Measurements from ENCODE around the gene PHF14. TPM values are rescaled to one million over a fixed set of nuclear protein-coding genes. Genes with fewer than 3 reads are reported as not detected.

The PHF14 gene
- total RNA-seq, 1 donor = 35.6 TPM

DNA sequence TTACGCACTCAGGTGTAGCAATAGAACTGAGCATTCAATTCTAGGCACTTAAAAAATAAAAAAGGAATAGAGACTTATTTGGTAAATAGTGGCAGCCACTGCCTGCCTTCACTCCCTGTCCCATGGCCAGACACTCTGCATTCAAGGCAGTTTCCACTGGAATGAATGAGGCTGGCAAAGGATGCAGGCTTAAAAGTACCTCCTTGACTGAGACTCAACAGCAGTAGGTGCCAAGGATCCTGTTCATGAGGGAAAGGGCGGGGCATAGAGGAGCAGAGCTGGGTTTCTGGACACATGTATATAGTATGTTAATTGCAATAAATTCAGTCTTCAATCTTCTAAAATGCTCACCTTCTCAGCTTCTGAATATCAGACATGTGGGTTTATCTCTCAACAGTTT, 242.6 kb downstream of the PHF14 start:
- no peak overlapping the region for H3K4me3 ChIP-seq (ENCODE audit: low read depth, low read length)
- TF ChIP-seq, protein P1, sequence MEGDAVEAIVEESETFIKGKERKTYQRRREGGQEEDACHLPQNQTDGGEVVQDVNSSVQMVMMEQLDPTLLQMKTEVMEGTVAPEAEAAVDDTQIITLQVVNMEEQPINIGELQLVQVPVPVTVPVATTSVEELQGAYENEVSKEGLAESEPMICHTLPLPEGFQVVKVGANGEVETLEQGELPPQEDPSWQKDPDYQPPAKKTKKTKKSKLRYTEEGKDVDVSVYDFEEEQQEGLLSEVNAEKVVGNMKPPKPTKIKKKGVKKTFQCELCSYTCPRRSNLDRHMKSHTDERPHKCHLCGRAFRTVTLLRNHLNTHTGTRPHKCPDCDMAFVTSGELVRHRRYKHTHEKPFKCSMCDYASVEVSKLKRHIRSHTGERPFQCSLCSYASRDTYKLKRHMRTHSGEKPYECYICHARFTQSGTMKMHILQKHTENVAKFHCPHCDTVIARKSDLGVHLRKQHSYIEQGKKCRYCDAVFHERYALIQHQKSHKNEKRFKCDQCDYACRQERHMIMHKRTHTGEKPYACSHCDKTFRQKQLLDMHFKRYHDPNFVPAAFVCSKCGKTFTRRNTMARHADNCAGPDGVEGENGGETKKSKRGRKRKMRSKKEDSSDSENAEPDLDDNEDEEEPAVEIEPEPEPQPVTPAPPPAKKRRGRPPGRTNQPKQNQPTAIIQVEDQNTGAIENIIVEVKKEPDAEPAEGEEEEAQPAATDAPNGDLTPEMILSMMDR (IDR thresholded peaks at IDR 0.05; ENCODE audit: insufficient read depth, low read length) = no peak
- no peak for DNase-seq (ENCODE audit: low read depth)

DNA sequence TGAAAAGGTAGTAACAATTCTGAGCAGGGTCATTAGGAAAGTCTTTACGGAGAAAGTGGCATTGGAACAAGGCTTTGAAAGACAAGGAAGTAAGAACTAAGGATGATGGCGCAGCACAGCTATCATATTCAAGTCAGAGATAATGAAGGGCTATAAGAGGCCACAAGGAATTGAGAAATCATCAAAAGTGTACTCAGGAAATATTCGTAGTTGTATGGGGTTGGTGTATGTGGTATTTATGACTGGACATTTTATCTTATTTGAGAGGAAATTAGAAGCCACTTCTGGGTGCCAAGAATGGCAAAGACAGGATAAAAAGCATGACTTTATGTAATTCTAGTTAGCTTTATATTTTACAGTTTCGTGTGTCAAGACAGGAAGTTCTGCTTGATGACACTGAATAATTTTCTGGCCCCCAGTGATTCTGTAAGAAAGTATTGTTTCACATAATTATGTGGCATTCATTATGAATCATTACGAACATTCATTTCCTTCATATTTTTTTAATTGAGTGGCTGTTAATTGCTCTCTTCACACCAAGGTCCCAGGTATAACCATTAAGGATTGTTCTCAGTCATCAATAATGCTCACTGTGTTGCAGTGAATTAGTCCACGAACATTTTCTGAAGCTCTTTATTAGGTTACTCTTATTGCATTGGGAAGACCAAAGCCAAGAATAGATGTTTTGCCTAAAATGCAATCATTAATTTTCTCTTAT, 244.3 kb downstream of the PHF14 start:
- TF ChIP-seq, protein P1 (IDR thresholded peaks at IDR 0.05; ENCODE audit: insufficient read depth, low read length) = no peak
- H3K4me3 ChIP-seq (ENCODE audit: low read depth, low read length) = no peak overlapping the region
- no peak for DNase-seq (ENCODE audit: low read depth)
